Panc1 (cell line): ENCODE data around the gene DAPP1. TPM values are rescaled to one million over a fixed set of nuclear protein-coding genes. Genes with fewer than 3 reads are reported as not detected.

ENCODE experiments used
- ATAC-seq: fragments of 200-7000 bp; cut with Tn5 transposase; 2 replicates; pipeline ENCODE4 v1.9.1; 2020; ENCODE audit warnings: mild to moderate bottlenecking, moderate library complexity
- BruUV-seq: library from RNA; stranded (reverse); fragments of 400-500 nt; replicated peaks from 2 replicates; lab custom pipeline; 2021; lab: Mats Ljungman, UMichigan
- CTCF ChIA-PET: fragments of 300-600 bp; sonication (Branson Sonifier 250); formaldehyde crosslinking; loops from one replicate; lab custom pipeline; 2022; ENCODE audit warnings: antibody characterized with exemption; lab: Charles Lee
- POLR2A ChIA-PET: fragments of 300-600 bp; sonication (Branson Sonifier 250); formaldehyde crosslinking; loops from one replicate; lab custom pipeline; 2022; ENCODE audit warnings: antibody characterized with exemption; lab: Charles Lee
- DNase-seq: peaks from one replicate; pipeline ENCODE4 v3.0.0-alpha.2; 2010; ENCODE audit warnings: low read depth, low spot score
- H3K27ac ChIP-seq: 2 replicates; pipeline ENCODE4 v1.5.1; 2011; ENCODE audit warnings: mild to moderate bottlenecking, low read length, inconsistent platforms
- H3K27me3 ChIP-seq: fragments of 200-500 bp; sonication (Bioruptor generic); 2 replicates; pipeline ENCODE4 v1.6.0; 2014; ENCODE audit warnings: low read length, inconsistent platforms; ENCODE audit not compliant: control insufficient read depth, insufficient read depth
- H3K36me3 ChIP-seq: fragments of 200-500 bp; sonication (Bioruptor generic); 2 replicates; pipeline ENCODE4 v1.5.1; 2014; ENCODE audit warnings: inconsistent platforms, mild to moderate bottlenecking, low read length, moderate library complexity; ENCODE audit not compliant: control insufficient read depth, insufficient read depth
- H3K4me1 ChIP-seq: 2 replicates; pipeline ENCODE4 v1.5.1; 2011; ENCODE audit warnings: inconsistent platforms, mild to moderate bottlenecking, low read length, moderate library complexity; ENCODE audit not compliant: control insufficient read depth, insufficient read depth
- H3K4me3 ChIP-seq, 2 experiments: 2 replicates each; pipeline ENCODE4 v1.5.1; 2011 to 2012; ENCODE audit warnings: low read depth in 2 of 2, low read length in 2 of 2, mild to moderate bottlenecking in 2 of 2, inconsistent platforms in 1 of 2, moderate library complexity in 1 of 2
- H3K9me3 ChIP-seq: fragments of 200-500 bp; sonication (Bioruptor generic); 2 replicates; pipeline ENCODE4 v1.5.1; 2014; ENCODE audit warnings: low read depth, mild to moderate bottlenecking, inconsistent platforms, low read length, moderate library complexity; ENCODE audit not compliant: control insufficient read depth, insufficient read depth
- POLR2AphosphoS5 ChIP-seq: IDR thresholded peaks from 2 replicates; pipeline ENCODE4 v1.6.1; 2012; ENCODE audit warnings: mild to moderate bottlenecking, low read depth, low read length, moderate library complexity
- SIN3A ChIP-seq: IDR thresholded peaks from 2 replicates; pipeline ENCODE4 v1.6.1; 2012; ENCODE audit warnings: low read depth, mild to moderate bottlenecking, low read length, moderate library complexity, borderline replicate concordance; ENCODE audit not compliant: insufficient read depth
- TCF7L2 ChIP-seq: IDR thresholded peaks from 2 replicates; pipeline ENCODE4 v1.6.1; 2011; ENCODE audit warnings: mild to moderate bottlenecking, low read depth, low read length, inconsistent platforms
- in situ Hi-C: cut with HindIII; loops from 2 replicates; pipeline ENCODE4 v1.10.0; 2016; ENCODE audit warnings: low sequenced_read_pairs, low pct_unique_long_range_greater_than_20kb
- intact Hi-C: fragments of 100-400 bp; cut with micrococcal nuclease; formaldehyde crosslinking; loops from one replicate; pipeline ENCODE4 v1.10.0; 2022; ENCODE audit not compliant: unreplicated experiment
- total RNA-seq: library from RNA; stranded (reverse); gene quantifications from one replicate; pipeline ENCODE4 v1.2.1, GENCODE V29; 2021; ENCODE audit not compliant: unreplicated experiment
- TF ChIP-seq, protein P1 (sequence below): fragments of 450-650 bp; IDR thresholded peaks from 2 replicates; pipeline ENCODE4 v1.5.1; 2017; ENCODE audit warnings: mild to moderate bottlenecking
- TF ChIP-seq, protein P2 (sequence below), 2 experiments: IDR thresholded peaks; 2 replicates each; pipeline ENCODE4 v1.6.1; 2011 to 2012; ENCODE audit warnings: low read depth in 2 of 2, control low read depth in 1 of 2, low read length in 1 of 2, mild to moderate bottlenecking in 1 of 2, moderate library complexity in 1 of 2; ENCODE audit not compliant: insufficient read depth in 1 of 2

Gene DAPP1
- total RNA-seq, 1 experiment from 2014 or later: not detected

DNA sequence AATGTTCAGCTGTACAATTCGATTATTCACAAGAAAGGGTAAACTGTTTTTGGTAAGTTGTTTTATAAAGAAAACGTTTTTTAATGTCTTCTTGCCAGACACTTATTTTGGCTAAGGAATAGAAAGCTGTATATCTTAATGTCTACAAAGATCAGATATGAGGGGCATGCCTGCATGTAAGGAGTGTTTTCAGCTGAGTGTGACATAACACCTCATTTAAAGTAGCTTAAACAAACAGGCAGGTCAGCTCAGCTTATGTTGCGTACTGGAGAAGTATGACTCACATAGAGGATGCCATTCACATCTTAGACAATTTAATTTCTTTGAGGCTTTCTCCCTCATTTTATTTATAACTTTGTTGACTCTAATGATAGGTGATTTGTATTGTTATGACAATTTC is 47.2 kb downstream of the DAPP1 start:
- no peaks in the 10 kb centered on the region; the same call in 1 of the 2 replicates for H3K36me3 ChIP-seq
- H3K27ac ChIP-seq: no peak overlapping the region
- DNase-seq (no peak), ATAC-seq (no peak)
- no peaks in the 10 kb centered on the region for H3K9me3 ChIP-seq
- no TSS peak for BruUV-seq
- intact Hi-C loops (no loop called here), in situ Hi-C loops (no loop called here)
- H3K27me3 ChIP-seq: no peaks in the 10 kb centered on the region; the same call in none of the 2 replicates
- TF ChIP-seq, protein P1, sequence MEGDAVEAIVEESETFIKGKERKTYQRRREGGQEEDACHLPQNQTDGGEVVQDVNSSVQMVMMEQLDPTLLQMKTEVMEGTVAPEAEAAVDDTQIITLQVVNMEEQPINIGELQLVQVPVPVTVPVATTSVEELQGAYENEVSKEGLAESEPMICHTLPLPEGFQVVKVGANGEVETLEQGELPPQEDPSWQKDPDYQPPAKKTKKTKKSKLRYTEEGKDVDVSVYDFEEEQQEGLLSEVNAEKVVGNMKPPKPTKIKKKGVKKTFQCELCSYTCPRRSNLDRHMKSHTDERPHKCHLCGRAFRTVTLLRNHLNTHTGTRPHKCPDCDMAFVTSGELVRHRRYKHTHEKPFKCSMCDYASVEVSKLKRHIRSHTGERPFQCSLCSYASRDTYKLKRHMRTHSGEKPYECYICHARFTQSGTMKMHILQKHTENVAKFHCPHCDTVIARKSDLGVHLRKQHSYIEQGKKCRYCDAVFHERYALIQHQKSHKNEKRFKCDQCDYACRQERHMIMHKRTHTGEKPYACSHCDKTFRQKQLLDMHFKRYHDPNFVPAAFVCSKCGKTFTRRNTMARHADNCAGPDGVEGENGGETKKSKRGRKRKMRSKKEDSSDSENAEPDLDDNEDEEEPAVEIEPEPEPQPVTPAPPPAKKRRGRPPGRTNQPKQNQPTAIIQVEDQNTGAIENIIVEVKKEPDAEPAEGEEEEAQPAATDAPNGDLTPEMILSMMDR: no peak
- TF ChIP-seq POLR2AphosphoS5 (no peak), TCF7L2 (no peak), SIN3A (no peak)
- TF ChIP-seq, protein P2, sequence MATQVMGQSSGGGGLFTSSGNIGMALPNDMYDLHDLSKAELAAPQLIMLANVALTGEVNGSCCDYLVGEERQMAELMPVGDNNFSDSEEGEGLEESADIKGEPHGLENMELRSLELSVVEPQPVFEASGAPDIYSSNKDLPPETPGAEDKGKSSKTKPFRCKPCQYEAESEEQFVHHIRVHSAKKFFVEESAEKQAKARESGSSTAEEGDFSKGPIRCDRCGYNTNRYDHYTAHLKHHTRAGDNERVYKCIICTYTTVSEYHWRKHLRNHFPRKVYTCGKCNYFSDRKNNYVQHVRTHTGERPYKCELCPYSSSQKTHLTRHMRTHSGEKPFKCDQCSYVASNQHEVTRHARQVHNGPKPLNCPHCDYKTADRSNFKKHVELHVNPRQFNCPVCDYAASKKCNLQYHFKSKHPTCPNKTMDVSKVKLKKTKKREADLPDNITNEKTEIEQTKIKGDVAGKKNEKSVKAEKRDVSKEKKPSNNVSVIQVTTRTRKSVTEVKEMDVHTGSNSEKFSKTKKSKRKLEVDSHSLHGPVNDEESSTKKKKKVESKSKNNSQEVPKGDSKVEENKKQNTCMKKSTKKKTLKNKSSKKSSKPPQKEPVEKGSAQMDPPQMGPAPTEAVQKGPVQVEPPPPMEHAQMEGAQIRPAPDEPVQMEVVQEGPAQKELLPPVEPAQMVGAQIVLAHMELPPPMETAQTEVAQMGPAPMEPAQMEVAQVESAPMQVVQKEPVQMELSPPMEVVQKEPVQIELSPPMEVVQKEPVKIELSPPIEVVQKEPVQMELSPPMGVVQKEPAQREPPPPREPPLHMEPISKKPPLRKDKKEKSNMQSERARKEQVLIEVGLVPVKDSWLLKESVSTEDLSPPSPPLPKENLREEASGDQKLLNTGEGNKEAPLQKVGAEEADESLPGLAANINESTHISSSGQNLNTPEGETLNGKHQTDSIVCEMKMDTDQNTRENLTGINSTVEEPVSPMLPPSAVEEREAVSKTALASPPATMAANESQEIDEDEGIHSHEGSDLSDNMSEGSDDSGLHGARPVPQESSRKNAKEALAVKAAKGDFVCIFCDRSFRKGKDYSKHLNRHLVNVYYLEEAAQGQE (IDR thresholded peaks at IDR 0.05; ENCODE audit: insufficient read depth in 1 of 2, low read depth in 2 of 2, low read length in 1 of 2): no peak
- ChIA-PET CTCF (interaction anchor here (0.7 kb wide), 1 partner anchor 43 kb away, joined by 12 read pairs; no protein-coding TSS in a partner anchor), POLR2A (no interaction called here)
- H3K4me3 ChIP-seq: no peak overlapping the region
- no peaks in the 10 kb centered on the region for H3K4me1 ChIP-seq

DNA sequence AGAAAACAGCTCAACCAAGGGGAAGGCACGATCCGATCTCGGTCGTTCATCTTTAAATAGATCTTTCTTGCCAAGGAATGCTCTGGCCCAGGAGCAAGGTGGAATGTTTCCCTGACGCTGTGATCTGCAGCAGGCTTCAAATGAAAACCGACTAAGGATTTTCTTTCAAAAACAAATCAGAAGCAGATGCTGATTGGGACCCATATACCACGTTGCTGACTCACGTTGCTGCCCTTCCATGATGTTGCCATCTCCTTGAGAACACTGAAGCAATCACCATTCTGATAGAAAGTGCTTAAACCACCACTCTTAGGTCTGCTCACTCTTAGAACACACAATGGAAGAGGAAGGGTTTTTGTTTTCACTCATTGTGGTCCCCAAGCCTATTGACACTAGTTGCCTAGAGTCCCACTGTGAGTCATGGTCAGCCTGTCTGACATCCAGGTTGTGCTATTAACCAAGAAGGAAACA is 51.5 kb downstream of the DAPP1 start:
- H3K4me3 ChIP-seq: no peak overlapping the region
- POLR2A ChIA-PET: interaction anchor here (0.6 kb wide), 1 partner anchor 117 kb away, joined by 5 read pairs; no protein-coding TSS in a partner anchor
- no peak overlapping the region for H3K27ac ChIP-seq

More for the DNA sequence above, 51.5 kb downstream of the DAPP1 start:
- intact Hi-C loops (no loop called here), in situ Hi-C loops (no loop called here)
- ATAC-seq (no peak), DNase-seq (no peak)
- no peak for TF ChIP-seq SIN3A
- TF ChIP-seq, protein P1: no peak
- TF ChIP-seq TCF7L2: no peak
- TF ChIP-seq POLR2AphosphoS5: no peak
- CTCF ChIA-PET: no interaction called here
- no peaks in the 10 kb centered on the region for H3K9me3 ChIP-seq
- no peaks in the 10 kb centered on the region; the same call in 1 of the 2 replicates for H3K27me3 ChIP-seq
- BruUV-seq: no TSS peak
- no peaks in the 10 kb centered on the region for H3K4me1 ChIP-seq
- no peaks in the 10 kb centered on the region for H3K36me3 ChIP-seq
